Thoracic aorta (tissue), 2 donors: Measurements from ENCODE around the gene ORC4. TPM values are rescaled to one million over a fixed set of nuclear protein-coding genes. Genes with fewer than 3 reads are reported as not detected.
"Not testable (repeated sequence)": the region's sequence is repeated elsewhere in the genome, so short reads cannot be mapped to it uniquely, and the experiment has no call there.

Experiments
- ATAC-seq: fragments of 150-250 bp; one replicate; pipeline ENCODE4 v1.8.0; 2017; ENCODE audit warnings: low read depth; ENCODE audit not compliant: insufficient number of reproducible peaks, low FRiP score
- DNase-seq: peaks from one replicate; pipeline ENCODE4 v3.0.0-alpha.2; 2020; ENCODE audit warnings: low spot score
- H3K27ac ChIP-seq, 2 donors: fragments of 200-600 bp; sonication (generic); 1 replicate in 1 of 2; 2 replicates in 1 of 2; pipeline ENCODE4 v1.5.1; 2016; ENCODE audit warnings: mild to moderate bottlenecking in 2 of 2, moderate library complexity in 2 of 2
- H3K27me3 ChIP-seq: fragments of 200-600 bp; sonication (generic); replicated peaks from 2 replicates; pipeline ENCODE4 v1.6.0; 2016; ENCODE audit warnings: mild to moderate bottlenecking; ENCODE audit not compliant: insufficient read depth
- H3K36me3 ChIP-seq: fragments of 200-600 bp; sonication (generic); one replicate; pipeline ENCODE4 v1.5.1; 2016
- H3K4me1 ChIP-seq, 2 donors: fragments of 200-600 bp; sonication (generic); 1 replicate in 1 of 2; 2 replicates in 1 of 2; pipeline versions ENCODE4 v1.5.1 to v1.6.0; 2016; ENCODE audit warnings: low read depth in 2 of 2, mild to moderate bottlenecking in 1 of 2; ENCODE audit not compliant: control insufficient read depth in 1 of 2
- H3K4me3 ChIP-seq: fragments of 200-600 bp; sonication (generic); 2 replicates; pipeline ENCODE4 v1.5.1; 2016; ENCODE audit warnings: mild to moderate bottlenecking
- H3K9me3 ChIP-seq: fragments of 200-600 bp; sonication (generic); 2 replicates; pipeline ENCODE4 v1.5.1; 2016
- CTCF ChIP-seq: fragments of 200-600 bp; sonication (generic); IDR thresholded peaks from one replicate; pipeline ENCODE4 v1.5.1; 2019; ENCODE audit warnings: antibody characterized with exemption
- total RNA-seq, 2 donors: library from RNA; depleted of rRNA; stranded (reverse); fragments of >200 nt; gene quantifications; one replicate each; pipeline versions ENCODE4 v1.1.0 to v1.2.3, GENCODE V29; 2016

The ORC4 gene
- total RNA-seq, 2 donors from 2014 or later, result 12.2 to 57.9 TPM

GRCh38 chr2:147998203-147998602, 22.3 kb downstream of the ORC4 start:
- Histone ChIP-seq H3K4me1 (no peaks in the 10 kb centered on the region), H3K36me3 (no peaks in the 10 kb centered on the region), H3K9me3 (peaks cover 4% of the 10 kb centered on the region), H3K4me3 (no peak overlapping the region), H3K27ac (no peak overlapping the region), H3K27me3 (no peaks in the 10 kb centered on the region)
- TF ChIP-seq CTCF, result no peak
- ATAC-seq (no peak), DNase-seq (no peak)

- no peaks in the 10 kb centered on the region for H3K36me3 ChIP-seq
- H3K9me3 ChIP-seq, result no peaks in the 10 kb centered on the region
- DNase-seq (no peak), ATAC-seq (no peak)
- no peak overlapping the region for H3K27ac ChIP-seq
- H3K4me3 ChIP-seq, result no peak overlapping the region
- H3K4me1 ChIP-seq, result no peaks in the 10 kb centered on the region
- no peak for TF ChIP-seq CTCF
- no peaks in the 10 kb centered on the region for H3K27me3 ChIP-seq
These were observed 23.7 kb downstream of the ORC4 start for GRCh38 chr2:147996828-147997227.

- DNase-seq, H3K4me3 ChIP-seq, H3K36me3 ChIP-seq, H3K9me3 ChIP-seq, H3K27ac ChIP-seq, ATAC-seq, H3K4me1 ChIP-seq, H3K27me3 ChIP-seq: not testable (repeated sequence)
These were observed 25.6 kb downstream of the ORC4 start for GRCh38 chr2:147994965-147995364.

- no peaks in the 10 kb centered on the region for H3K9me3 ChIP-seq
- peak; percentile 64 for TF ChIP-seq CTCF
- ATAC-seq, result no peak
These were observed 30.6 kb downstream of the ORC4 start for GRCh38 chr2:147989809-147990403.

GRCh38 chr2:147989102-147989501, 31.4 kb downstream of the ORC4 start:
- peaks cover 0 to 3% of the 10 kb centered on the region in 2 donors for H3K4me1 ChIP-seq
- no peaks in the 10 kb centered on the region for H3K27me3 ChIP-seq
- DNase-seq (no peak), ATAC-seq (no peak)
- H3K27ac ChIP-seq, result no peak overlapping the region
- no peaks in the 10 kb centered on the region for H3K36me3 ChIP-seq
- no peaks in the 10 kb centered on the region for H3K9me3 ChIP-seq
- no peak for TF ChIP-seq CTCF
- no peak overlapping the region for H3K4me3 ChIP-seq

More at GRCh38 chr2:147989809-147990403, 30.6 kb downstream of the ORC4 start:
- DNase-seq, result no peak
- H3K27ac ChIP-seq, result no peak overlapping the region
- H3K4me1 ChIP-seq, result peaks cover 0 to 3% of the 10 kb centered on the region in 2 donors
- H3K4me3 ChIP-seq, result peak overlapping the region; percentile 49
- H3K36me3 ChIP-seq, result no peaks in the 10 kb centered on the region
- H3K27me3 ChIP-seq, result no peaks in the 10 kb centered on the region

- no peaks in the 10 kb centered on the region for H3K27me3 ChIP-seq
- TF ChIP-seq CTCF, result no peak
- no peaks in the 10 kb centered on the region for H3K36me3 ChIP-seq
- no peak overlapping the region for H3K27ac ChIP-seq
- ATAC-seq, result no peak
- H3K4me3 ChIP-seq, result no peak overlapping the region
- DNase-seq, result no peak
- no peaks in the 10 kb centered on the region for H3K4me1 ChIP-seq
- no peaks in the 10 kb centered on the region for H3K9me3 ChIP-seq
These were observed 39.5 kb downstream of the ORC4 start for GRCh38 chr2:147980940-147981528.
